A673 (cell line): ENCODE measurements around the gene RELN. TPM values are rescaled to one million over a fixed set of nuclear protein-coding genes. Genes with fewer than 3 reads are reported as not detected.

Experiments used
- BruUV-seq: library from RNA; stranded (reverse); fragments of 400-500 nt; replicated peaks from 2 replicates; lab custom pipeline; 2021; lab: Mats Ljungman, UMichigan
- CTCF ChIA-PET: fragments of 300-600 bp; sonication (Branson Sonifier 250); formaldehyde crosslinking; loops from one replicate; lab custom pipeline; 2022; ENCODE audit warnings: antibody characterized with exemption; lab: Charles Lee
- POLR2A ChIA-PET: fragments of 300-600 bp; sonication (Branson Sonifier 250); formaldehyde crosslinking; loops from one replicate; lab custom pipeline; 2022; ENCODE audit warnings: antibody characterized with exemption; ENCODE audit not compliant: low non-redundant PET; lab: Charles Lee
- DNase-seq: peaks from one replicate; pipeline ENCODE4 v3.0.0-alpha.2; 2015; ENCODE audit warnings: low spot score
- H3K27ac ChIP-seq: fragments of 200-600 bp; sonication (generic); 2 replicates; pipeline ENCODE4 v1.5.1; 2016; ENCODE audit warnings: mixed run types, low read depth, mild to moderate bottlenecking, mixed read lengths, antibody characterized with exemption, low read length; ENCODE audit not compliant: poor library complexity, severe bottlenecking
- H3K27me3 ChIP-seq: fragments of 200-600 bp; sonication (generic); replicated peaks from 2 replicates; pipeline ENCODE4 v1.6.1; 2017; ENCODE audit warnings: mixed run types, low read depth, mild to moderate bottlenecking, mixed read lengths, antibody characterized with exemption, low read length; ENCODE audit not compliant: insufficient read depth, poor library complexity
- H3K36me3 ChIP-seq: fragments of 200-600 bp; sonication (generic); 2 replicates; pipeline ENCODE4 v1.6.1; 2016; ENCODE audit warnings: mixed run types, mild to moderate bottlenecking, mixed read lengths, antibody characterized with exemption, low read length; ENCODE audit not compliant: insufficient read depth, poor library complexity, severe bottlenecking
- H3K4me1 ChIP-seq: fragments of 200-600 bp; sonication (generic); 2 replicates; pipeline ENCODE4 v1.6.1; 2017; ENCODE audit warnings: mixed run types, mild to moderate bottlenecking, mixed read lengths, antibody characterized with exemption, low read length; ENCODE audit not compliant: insufficient read depth, poor library complexity, severe bottlenecking
- H3K4me3 ChIP-seq: fragments of 200-600 bp; sonication (generic); 2 replicates; pipeline ENCODE4 v1.5.1; 2016; ENCODE audit warnings: low read depth, mixed run types, mild to moderate bottlenecking, mixed read lengths, low read length; ENCODE audit not compliant: poor library complexity, severe bottlenecking
- H3K9me3 ChIP-seq: fragments of 200-600 bp; sonication (generic); 2 replicates; pipeline ENCODE4 v1.6.1; 2016; ENCODE audit warnings: mixed run types, low read depth, mild to moderate bottlenecking, mixed read lengths, antibody characterized with exemption, low read length; ENCODE audit not compliant: poor library complexity, severe bottlenecking
- EZH2 ChIP-seq: fragments of 200-600 bp; sonication (generic); IDR thresholded peaks from 2 replicates; pipeline ENCODE4 v1.6.1; 2017; ENCODE audit warnings: borderline replicate concordance, low read depth, mild to moderate bottlenecking, mixed read lengths, antibody characterized with exemption, low read length; ENCODE audit not compliant: poor library complexity, severe bottlenecking
- intact Hi-C: fragments of 100-400 bp; cut with micrococcal nuclease; formaldehyde crosslinking; loops from one replicate; pipeline ENCODE4 v1.10.0; 2022; ENCODE audit not compliant: unreplicated experiment
- total RNA-seq: library from RNA; stranded (reverse); gene quantifications from 2 replicates; pipeline ENCODE4 v1.2.3, GENCODE V29; 2021
- TF ChIP-seq, protein P1 (sequence below): fragments of 300-800, 200-600 bp; sonication (generic); conservative IDR thresholded peaks from 2 replicates; pipeline ENCODE4 v1.5.1; 2017; ENCODE audit warnings: low read depth, mild to moderate bottlenecking, antibody characterized with exemption, low read length, moderate library complexity, mixed read lengths

The RELN gene
- total RNA-seq, 1 experiment from 2014 or later = not detected

DNA sequence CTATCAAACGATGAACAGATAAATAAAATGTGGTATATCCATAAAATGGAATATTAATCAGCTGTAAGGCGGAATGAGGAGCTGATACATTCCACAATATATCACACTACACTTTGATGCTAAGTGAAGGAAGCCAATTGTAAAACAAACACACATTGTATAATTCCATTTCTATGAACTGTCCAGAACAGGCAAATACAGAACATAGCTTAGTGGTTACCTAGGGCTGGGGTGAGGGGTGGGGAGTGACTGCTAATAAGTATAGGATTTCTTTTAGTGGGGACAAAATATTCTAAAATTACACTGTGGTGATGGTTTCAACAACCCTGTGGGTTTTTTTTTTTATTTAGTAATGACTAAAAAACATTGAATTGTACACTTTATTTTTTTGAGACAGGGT is 461.3 kb downstream of the RELN start:
- ChIA-PET CTCF (no interaction called here), POLR2A (no interaction called here)
- Histone ChIP-seq H3K27ac (no peak overlapping the region), H3K4me1 (no peaks in the 10 kb centered on the region), H3K4me3 (no peak overlapping the region), H3K27me3 (peaks cover 51% of the 10 kb centered on the region), H3K9me3 (no peaks in the 10 kb centered on the region), H3K36me3 (no peaks in the 10 kb centered on the region)
- intact Hi-C loops = no loop called here
- TF ChIP-seq, protein P1, sequence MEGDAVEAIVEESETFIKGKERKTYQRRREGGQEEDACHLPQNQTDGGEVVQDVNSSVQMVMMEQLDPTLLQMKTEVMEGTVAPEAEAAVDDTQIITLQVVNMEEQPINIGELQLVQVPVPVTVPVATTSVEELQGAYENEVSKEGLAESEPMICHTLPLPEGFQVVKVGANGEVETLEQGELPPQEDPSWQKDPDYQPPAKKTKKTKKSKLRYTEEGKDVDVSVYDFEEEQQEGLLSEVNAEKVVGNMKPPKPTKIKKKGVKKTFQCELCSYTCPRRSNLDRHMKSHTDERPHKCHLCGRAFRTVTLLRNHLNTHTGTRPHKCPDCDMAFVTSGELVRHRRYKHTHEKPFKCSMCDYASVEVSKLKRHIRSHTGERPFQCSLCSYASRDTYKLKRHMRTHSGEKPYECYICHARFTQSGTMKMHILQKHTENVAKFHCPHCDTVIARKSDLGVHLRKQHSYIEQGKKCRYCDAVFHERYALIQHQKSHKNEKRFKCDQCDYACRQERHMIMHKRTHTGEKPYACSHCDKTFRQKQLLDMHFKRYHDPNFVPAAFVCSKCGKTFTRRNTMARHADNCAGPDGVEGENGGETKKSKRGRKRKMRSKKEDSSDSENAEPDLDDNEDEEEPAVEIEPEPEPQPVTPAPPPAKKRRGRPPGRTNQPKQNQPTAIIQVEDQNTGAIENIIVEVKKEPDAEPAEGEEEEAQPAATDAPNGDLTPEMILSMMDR = no peak
- no peak for TF ChIP-seq EZH2
- BruUV-seq = no TSS peak
- no peak for DNase-seq

DNA sequence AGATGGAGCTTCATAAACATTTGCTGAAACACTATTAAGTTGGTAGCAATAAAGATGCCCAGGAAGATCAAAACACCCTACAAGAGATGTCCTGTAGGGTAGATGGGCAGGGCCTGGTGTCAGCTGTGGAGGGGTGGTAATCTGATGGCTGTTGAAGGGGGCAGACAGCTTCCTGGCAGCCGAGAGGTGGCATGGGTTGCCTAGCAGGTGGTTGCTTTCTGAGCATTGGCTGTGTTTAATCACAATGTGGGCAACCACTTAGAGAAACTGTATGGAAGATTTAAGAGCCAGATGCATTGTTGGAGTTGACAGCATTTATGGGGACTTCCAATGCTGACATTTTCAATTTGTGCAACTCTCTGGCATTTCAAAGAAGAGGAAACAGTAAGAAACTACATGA is 463.5 kb downstream of the RELN start:
- POLR2A ChIA-PET = no interaction called here
- H3K27ac ChIP-seq = no peak overlapping the region
- intact Hi-C loops = loop anchor here (2.0 kb wide), 1 partner anchor 631 kb away; no protein-coding TSS in a partner anchor

GRCh38 chr7:103524042-103524907 is 465.2 kb downstream of the RELN start:
- H3K27ac ChIP-seq = no peak overlapping the region
- intact Hi-C loops = loop anchor here (2.0 kb wide), 1 partner anchor 633 kb away; no protein-coding TSS in a partner anchor
- H3K4me3 ChIP-seq = no peak overlapping the region
- no peaks in the 10 kb centered on the region for H3K36me3 ChIP-seq
- H3K27me3 ChIP-seq = peaks cover 68% of the 10 kb centered on the region
- no peaks in the 10 kb centered on the region for H3K4me1 ChIP-seq
- no peak for TF ChIP-seq EZH2
- TF ChIP-seq, protein P1 = peak; percentile 54
- CTCF ChIA-PET = no interaction called here
- POLR2A ChIA-PET = no interaction called here
- DNase-seq = peak; percentile 48
- no TSS peak for BruUV-seq
- no peaks in the 10 kb centered on the region for H3K9me3 ChIP-seq

More for the DNA sequence above, 463.5 kb downstream of the RELN start:
- no peaks in the 10 kb centered on the region for H3K9me3 ChIP-seq
- CTCF ChIA-PET = no interaction called here
- TF ChIP-seq, protein P1 = no peak
- no peak for TF ChIP-seq EZH2
- no peaks in the 10 kb centered on the region for H3K36me3 ChIP-seq
- no peaks in the 10 kb centered on the region for H3K4me1 ChIP-seq
- no peak overlapping the region for H3K4me3 ChIP-seq
- no peak for DNase-seq
- peaks cover 70% of the 10 kb centered on the region for H3K27me3 ChIP-seq
- BruUV-seq = no TSS peak
